BJ (cell line): ENCODE measurements around the gene OGN. TPM values are rescaled to one million over a fixed set of nuclear protein-coding genes. Genes with fewer than 3 reads are reported as not detected.

Source experiments
- CTCF ChIA-PET: fragments of 350-600 bp; formaldehyde crosslinking; extraction: SDS; loops from one replicate; lab custom pipeline; 2021; ENCODE audit warnings: antibody characterized with exemption, inconsistent platforms; lab: Yijun Ruan, JAX
- POLR2A ChIA-PET: fragments of 300-600 bp; sonication (Branson Sonifier 250); formaldehyde crosslinking; extraction: SDS; loops from one replicate; lab custom pipeline; 2021; ENCODE audit warnings: antibody characterized with exemption; lab: Charles Lee
- DNase-seq: peaks from one replicate; pipeline ENCODE4 v3.0.0-alpha.2; 2011; ENCODE audit warnings: low read depth
- H3K27me3 ChIP-seq: 2 replicates; pipeline ENCODE4 v1.6.0; 2011; ENCODE audit warnings: low read length; ENCODE audit not compliant: control insufficient read depth, insufficient read depth
- H3K36me3 ChIP-seq: 2 replicates; pipeline ENCODE4 v1.5.1; 2011; ENCODE audit warnings: low read length; ENCODE audit not compliant: control insufficient read depth, insufficient read depth
- H3K4me3 ChIP-seq: 2 replicates; pipeline ENCODE4 v1.5.1; 2011; ENCODE audit warnings: low read depth, mild to moderate bottlenecking, control low read depth, low read length
- CTCF ChIP-seq: IDR thresholded peaks from 2 replicates; pipeline ENCODE4 v1.5.1; 2011; ENCODE audit warnings: low read depth, mild to moderate bottlenecking, control low read depth, inconsistent platforms, low read length, moderate library complexity; ENCODE audit not compliant: insufficient read depth
- polyA plus RNA-seq: library from polyadenylated mRNA; depleted of rRNA; stranded (reverse); fragments of >200 nt; gene quantifications from 2 replicates; pipeline ENCODE4 v1.2.3, GENCODE V29; 2011

Gene OGN
- polyA plus RNA-seq, 1 experiment, result not detected

GRCh38 chr9:92353051-92353450 is 51.3 kb downstream of the OGN start:
- CTCF ChIA-PET, result no interaction called here
- POLR2A ChIA-PET, result no interaction called here
- no peak for TF ChIP-seq CTCF
- H3K27me3 ChIP-seq, result no peaks in the 10 kb centered on the region
- no peaks in the 10 kb centered on the region for H3K36me3 ChIP-seq
- H3K4me3 ChIP-seq, result no peak overlapping the region
- DNase-seq, result no peak

GRCh38 chr9:92350740-92351133 is 53.6 kb downstream of the OGN start:
- Histone ChIP-seq H3K4me3 (no peak overlapping the region), H3K27me3 (no peaks in the 10 kb centered on the region), H3K36me3 (no peaks in the 10 kb centered on the region)
- TF ChIP-seq CTCF, result no peak
- ChIA-PET CTCF (no interaction called here), POLR2A (no interaction called here)
- DNase-seq, result no peak

GRCh38 chr9:92349771-92350739 is 54.3 kb downstream of the OGN start:
- peak; percentile 59 for DNase-seq

GRCh38 chr9:92345582-92345981 is 58.8 kb downstream of the OGN start:
- no peak for TF ChIP-seq CTCF
- CTCF ChIA-PET, result interaction anchor here (0.6 to 1.5 kb wide), 4 partner anchors 16 to 93 kb away, joined by 3 to 4 read pairs (median 3); no protein-coding TSS in a partner anchor
- H3K36me3 ChIP-seq, result no peaks in the 10 kb centered on the region
- H3K4me3 ChIP-seq, result no peak overlapping the region
- DNase-seq, result no peak
- POLR2A ChIA-PET, result no interaction called here
- H3K27me3 ChIP-seq, result no peaks in the 10 kb centered on the region

More at GRCh38 chr9:92349771-92350739, 54.3 kb downstream of the OGN start:
- CTCF ChIA-PET, result no interaction called here
- H3K27me3 ChIP-seq, result no peaks in the 10 kb centered on the region
- no peaks in the 10 kb centered on the region for H3K36me3 ChIP-seq
- no peak for TF ChIP-seq CTCF
- POLR2A ChIA-PET, result no interaction called here
- H3K4me3 ChIP-seq, result no peak overlapping the region

- POLR2A ChIA-PET, result no interaction called here
- Histone ChIP-seq H3K27me3 (no peaks in the 10 kb centered on the region), H3K36me3 (no peaks in the 10 kb centered on the region), H3K4me3 (no peak overlapping the region)
- DNase-seq, result no peak
- TF ChIP-seq CTCF, result peak; percentile 26; the same call in 1 of the 2 replicates
- CTCF ChIA-PET, result interaction anchor here (0.5 to 3.2 kb wide), 8 partner anchors 80 to 292 kb away, joined by 3 to 34 read pairs (median 4); no protein-coding TSS in a partner anchor
These were observed 61.4 kb downstream of the OGN start for GRCh38 chr9:92342825-92343488.
